HG02943 (cell line): Measurements from ENCODE around the gene MEIOSIN.

Experiments used
- ATAC-seq: cut with Tn5 transposase; IDR thresholded peaks from one replicate; pipeline ENCODE4 v1.9.1; 2021; ENCODE audit warnings: mild to moderate bottlenecking, low read depth, moderate library complexity; ENCODE audit not compliant: unreplicated experiment

Gene MEIOSIN

GRCh38 chr19:45778010-45778661, 44.9 kb downstream of the MEIOSIN start:
- no peak for ATAC-seq

- peak; percentile 82 for ATAC-seq
These were observed 46.2 kb downstream of the MEIOSIN start for GRCh38 chr19:45779231-45780145.

DNA sequence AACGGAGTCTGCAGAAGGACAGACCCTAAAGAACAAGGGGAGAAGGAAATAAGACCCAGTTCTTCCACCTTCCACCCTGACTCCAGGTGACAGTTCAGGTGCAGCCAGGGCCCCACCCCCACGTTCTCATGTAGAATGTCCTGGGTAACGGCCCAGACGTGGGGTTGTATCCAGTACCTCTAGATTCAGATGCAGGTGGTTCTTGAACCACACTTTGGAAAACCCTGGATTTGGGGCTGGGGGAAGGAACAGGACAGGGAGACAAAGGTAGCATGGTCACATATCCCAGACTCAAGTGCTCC, 46.9 kb downstream of the MEIOSIN start:
- ATAC-seq = no peak

DNA sequence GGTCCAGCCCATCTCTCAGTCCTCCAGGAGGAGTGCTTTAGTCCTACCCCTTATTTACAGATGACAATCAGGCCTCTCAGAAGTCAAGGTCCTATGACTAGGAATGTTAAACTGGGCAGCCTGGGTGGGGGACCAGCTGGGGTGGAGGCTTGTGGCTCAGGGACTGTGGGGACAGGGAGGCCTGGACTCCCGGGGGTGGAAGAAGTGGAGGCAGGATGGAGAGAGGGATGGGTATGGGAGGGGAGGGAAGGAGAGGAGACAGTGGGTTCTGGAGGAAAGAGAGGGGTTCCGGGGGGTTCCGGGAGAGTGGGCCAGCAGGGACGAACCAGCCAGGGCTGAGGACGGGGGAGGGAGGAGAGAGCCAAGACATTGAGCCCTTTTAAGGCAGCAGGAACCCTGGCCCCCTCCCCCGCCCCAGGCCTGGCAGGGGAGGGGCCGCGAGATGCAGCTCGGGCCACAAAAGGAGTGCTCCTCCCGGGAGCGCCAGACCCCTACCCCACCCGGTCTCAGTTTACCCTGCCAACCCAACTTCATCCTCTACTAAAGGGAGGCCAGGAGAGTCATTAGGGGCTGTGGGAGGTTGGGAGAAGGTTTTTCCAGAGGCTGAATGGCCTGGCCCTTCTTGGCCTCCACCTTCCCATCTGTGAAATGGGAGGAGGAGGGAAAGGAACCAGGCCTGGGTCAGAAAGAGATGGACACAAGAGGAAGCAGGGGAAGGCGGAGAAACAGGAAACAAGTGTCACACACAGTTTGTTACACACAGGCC, 47.4 kb downstream of the MEIOSIN start:
- no peak for ATAC-seq

DNA sequence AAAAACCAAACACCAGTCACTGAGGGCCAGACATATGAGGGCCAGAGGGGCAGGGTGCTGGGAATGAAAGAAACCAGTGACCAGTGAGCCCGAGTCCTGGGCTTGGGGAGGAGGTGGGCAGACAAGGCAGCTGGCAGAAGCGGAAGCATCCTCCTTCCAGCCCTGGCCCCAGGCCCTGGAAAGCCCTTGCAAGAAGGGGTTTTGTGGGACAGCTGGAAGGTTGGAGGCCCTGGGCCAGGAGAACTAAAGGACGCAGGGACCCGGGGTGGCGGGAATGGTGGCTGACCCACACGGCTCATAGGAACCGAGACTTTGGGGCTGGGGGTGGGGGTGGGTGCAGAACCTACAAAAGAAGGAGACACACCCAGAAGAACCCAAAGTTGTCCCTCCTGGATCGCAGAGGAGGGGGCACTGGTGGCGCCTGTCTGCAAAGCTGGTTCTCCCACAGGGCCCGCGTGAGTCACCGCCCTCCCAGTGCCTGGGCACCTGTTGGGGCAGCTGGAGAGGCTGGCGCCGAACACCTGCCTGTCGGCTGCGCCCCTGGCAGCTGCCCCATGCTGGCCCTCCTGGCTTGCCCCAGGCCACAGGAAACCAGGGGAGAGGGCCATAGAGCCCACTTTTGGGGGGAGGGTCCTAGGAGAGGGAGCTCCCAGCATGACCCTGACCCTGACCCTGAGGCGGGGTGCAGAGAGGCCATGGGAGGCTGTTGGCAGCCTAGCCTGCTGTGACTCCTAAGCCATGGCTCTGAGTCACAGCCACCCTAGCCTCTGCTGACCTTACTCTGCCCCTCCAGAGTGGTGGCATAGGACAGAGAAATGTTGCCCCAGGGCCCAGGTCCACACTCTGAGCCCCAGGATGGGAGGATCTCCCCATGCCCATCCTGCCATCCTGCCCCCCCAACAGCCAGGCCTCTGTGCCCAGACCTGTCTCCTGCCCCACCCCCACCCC, 48.2 kb downstream of the MEIOSIN start:
- no peak for ATAC-seq

DNA sequence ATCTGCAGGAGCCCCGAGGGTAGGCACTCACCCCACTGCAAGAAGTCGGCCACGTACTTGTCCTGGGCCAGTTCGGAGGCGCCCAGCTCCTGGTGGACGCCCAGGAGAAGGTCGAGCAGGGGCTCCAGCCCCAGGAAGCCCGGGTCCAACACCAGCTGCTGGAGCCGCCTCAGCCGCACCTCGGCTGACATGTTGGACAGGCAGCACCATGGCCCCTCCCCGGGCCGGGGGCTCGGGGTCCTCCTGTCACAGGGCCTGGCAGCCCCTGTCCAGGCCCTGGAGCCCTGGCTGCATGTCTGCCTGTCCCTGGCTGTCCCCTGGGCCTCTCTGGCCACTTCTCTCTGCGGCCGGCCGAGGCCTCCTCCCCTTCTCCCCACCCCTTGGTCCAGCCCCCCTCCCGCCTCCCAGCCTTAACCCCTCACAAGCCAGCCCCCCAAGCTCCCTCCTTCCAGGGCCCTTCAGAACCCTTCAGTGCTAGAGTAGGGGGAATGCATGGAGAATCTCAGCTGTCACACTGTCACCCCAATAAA, 49.0 kb downstream of the MEIOSIN start, which contains the start of gene DMPK:
Gene DMPK (minus strand): TSS at position 329 of the 530 bp plus-strand sequence. CDS start 138 bp downstream, at position 191.
- no peak for ATAC-seq

- no peak for ATAC-seq
These were observed 49.9 kb downstream of the MEIOSIN start for GRCh38 chr19:45782820-45783785.

GRCh38 chr19:45784096-45784495, 50.9 kb downstream of the MEIOSIN start:
- ATAC-seq = no peak

GRCh38 chr19:45785097-45785496, 51.9 kb downstream of the MEIOSIN start:
- no peak for ATAC-seq

DNA sequence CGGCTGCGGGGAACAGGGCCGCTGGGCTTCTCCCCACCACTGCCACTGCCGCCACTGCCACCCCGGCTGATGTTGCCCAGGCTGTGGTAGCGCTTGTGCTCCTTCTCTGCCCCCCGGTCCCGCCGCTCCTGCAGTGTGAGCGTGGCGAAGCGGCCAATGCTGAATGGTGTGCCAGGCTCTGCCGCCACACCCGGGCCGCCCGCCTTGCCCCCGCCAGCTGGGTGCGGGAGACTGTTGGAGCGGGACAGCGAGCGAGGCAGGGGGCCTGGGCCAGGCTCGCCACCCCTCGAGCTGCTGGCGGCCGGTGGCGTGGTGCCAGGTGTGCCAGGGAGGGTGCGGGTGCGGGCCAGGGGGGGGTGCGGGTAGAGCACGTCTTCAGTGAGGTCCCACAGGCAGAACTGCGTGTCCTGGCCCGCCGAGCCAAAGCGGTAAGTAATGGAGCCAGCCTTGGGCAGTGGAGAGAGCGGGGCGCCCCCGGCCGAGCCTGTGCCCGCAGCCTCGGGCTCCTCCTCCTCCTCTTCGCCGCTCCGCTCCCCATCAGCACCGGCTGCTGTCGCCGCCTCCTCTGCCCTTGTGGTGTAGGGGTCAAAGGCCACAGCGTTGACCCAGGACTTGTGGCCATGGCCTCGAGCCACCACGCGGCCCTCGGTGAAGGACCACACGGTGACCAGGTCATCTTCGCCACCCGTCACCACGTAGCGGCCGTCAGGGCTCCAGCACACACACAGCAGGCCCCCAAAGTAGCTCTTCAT, 52.7 kb downstream of the MEIOSIN start:
- ATAC-seq = no peak

DNA sequence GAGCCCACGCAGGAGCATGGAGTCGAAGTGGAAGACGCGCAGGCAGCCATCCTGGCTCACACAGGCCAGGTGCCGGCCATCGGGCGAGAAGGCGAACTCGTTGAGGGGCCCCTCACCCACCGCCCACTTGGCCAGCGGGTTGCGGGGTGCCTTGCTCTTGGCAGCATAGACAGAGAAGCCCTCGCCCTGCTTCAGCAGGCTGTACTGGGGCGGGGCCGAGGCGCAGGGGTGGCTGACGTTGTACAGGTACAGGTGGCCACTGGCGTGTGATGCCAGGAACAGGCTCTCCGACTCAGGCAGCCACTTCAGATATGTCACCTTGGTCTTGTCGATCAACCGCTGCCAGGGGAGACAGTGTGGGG, 53.3 kb downstream of the MEIOSIN start:
- ATAC-seq = no peak

- ATAC-seq = no peak
These were observed 56.0 kb downstream of the MEIOSIN start for GRCh38 chr19:45789035-45789786.

- ATAC-seq = no peak
These were observed 57.7 kb downstream of the MEIOSIN start for GRCh38 chr19:45790942-45791341.

DNA sequence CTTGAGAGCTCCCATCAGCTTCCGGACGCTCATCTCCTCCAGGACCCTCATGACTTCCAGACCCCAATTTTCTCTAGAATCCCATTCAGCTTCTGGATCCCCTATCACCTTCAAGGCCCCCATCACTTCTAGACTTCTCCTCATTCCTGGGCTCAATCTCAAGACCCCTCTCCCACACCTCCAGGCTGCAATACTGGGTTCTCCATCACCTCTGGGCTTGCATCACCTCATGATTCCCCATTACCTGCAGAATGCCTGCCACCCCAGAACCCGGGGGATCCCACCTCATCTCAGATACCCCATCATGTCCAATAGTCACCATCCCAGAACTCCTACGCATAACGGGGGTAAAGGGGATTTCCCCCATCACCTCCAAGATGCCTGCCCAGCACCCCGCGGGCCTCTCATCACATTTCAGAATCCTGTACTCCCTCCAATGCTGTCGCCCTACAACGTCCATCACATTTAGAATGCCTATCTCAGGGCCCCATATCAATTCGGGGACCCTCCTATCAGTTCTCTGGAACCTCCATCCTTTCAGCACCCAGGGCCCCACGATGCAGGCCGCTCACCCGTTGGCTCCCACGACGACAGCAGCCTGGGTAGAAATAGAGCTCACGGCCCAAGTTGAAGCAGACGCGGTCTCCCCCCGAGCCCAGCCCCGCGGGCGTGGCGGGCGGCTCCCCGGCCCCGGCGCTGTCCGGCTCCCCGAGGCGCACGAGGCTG, 58.7 kb downstream of the MEIOSIN start:
- ATAC-seq = no peak

GRCh38 chr19:45792470-45793177, 59.4 kb downstream of the MEIOSIN start, which contains the start of gene DMWD:
Gene DMWD, minus strand, starts transcription at chr19:45792845. Its CDS starts 89 bp downstream, at chr19:45792756.
- peak; percentile 78 for ATAC-seq

DNA sequence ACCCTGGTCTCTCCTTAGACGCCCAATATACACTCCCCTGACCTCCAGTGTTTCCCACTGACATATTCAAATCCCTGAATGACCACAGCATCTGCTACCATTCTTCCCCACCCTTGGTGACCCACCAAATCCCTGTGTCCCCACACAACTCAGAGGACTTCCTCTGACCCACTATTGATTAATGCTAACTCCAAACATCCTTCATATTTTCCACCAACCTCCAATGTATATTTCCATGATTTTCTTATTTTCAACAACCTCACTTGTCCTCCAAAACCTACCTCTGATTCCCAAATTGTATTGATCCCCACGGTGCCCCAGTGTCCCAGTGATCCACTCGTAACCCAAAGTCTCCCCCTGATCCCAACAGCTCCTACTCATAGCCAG, 59.9 kb downstream of the MEIOSIN start:
- ATAC-seq = no peak
